ENCODE data around the gene SPATA46. TPM values are rescaled to one million over a fixed set of nuclear protein-coding genes. Genes with fewer than 3 reads are reported as not detected.
A peak's percentile ranks its signal among the peaks of the same experiment; 100 is the strongest.
"Not testable (repeated sequence)": the region's sequence is repeated elsewhere in the genome, so short reads cannot be mapped to it uniquely, and the experiment has no call there.

SPATA46 gene
- total RNA-seq, 4 donors from 2014 or later: not detected

DNA sequence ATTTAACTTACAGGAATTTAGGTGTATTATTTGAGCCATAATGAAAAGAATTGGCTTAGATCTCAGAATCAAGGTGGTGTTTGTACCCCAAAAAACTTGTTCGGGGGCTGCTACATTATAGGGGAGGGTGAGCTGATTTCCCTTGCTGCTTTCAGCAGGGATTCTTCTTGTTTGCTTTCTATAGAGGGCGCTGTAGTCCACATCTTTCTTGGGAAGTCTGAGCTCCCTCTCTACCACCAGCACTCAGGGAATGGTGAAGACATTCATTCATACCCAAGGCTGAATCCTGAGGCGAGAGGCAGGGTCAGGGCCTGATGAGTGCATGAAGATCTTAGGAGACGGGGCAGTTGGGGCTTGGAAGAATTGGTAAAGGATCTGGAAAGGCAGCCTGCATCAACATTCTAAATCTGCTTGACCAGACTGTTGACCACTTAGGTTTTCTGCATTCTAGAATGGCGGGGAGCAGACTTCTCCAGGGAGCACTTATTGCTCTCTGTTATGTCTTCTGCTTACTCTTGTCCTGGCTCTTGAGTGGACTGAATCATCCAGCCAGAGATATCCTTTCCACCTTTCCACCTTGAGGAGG, 18.9 kb downstream of the SPATA46 start:
- Histone ChIP-seq H3K27me3 (no peaks in the 10 kb centered on the region), H3K9me3 (no peaks in the 10 kb centered on the region), H3K36me3 (no peaks in the 10 kb centered on the region), H3K27ac (no peak overlapping the region), H3K4me1 (no peaks in the 10 kb centered on the region), H3K4me3 (replicated peaks in 1 of 3) (no peak overlapping the region)
- 57 to 64% methylated on average over 4 to 5 of the region's 5 CpGs for WGBS, 2 donors
- no peak for DNase-seq
- TF ChIP-seq, protein P1, sequence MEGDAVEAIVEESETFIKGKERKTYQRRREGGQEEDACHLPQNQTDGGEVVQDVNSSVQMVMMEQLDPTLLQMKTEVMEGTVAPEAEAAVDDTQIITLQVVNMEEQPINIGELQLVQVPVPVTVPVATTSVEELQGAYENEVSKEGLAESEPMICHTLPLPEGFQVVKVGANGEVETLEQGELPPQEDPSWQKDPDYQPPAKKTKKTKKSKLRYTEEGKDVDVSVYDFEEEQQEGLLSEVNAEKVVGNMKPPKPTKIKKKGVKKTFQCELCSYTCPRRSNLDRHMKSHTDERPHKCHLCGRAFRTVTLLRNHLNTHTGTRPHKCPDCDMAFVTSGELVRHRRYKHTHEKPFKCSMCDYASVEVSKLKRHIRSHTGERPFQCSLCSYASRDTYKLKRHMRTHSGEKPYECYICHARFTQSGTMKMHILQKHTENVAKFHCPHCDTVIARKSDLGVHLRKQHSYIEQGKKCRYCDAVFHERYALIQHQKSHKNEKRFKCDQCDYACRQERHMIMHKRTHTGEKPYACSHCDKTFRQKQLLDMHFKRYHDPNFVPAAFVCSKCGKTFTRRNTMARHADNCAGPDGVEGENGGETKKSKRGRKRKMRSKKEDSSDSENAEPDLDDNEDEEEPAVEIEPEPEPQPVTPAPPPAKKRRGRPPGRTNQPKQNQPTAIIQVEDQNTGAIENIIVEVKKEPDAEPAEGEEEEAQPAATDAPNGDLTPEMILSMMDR (IDR thresholded peaks at IDR 0.05): peak in 1 of 6 experiments; percentile 17
- TF ChIP-seq POLR2A (IDR thresholded peaks at IDR 0.05): no peak
- intact Hi-C loops (cut with DNase I): no loop called here

- Histone ChIP-seq H3K4me1 (no peaks in the 10 kb centered on the region), H3K4me3 (replicated peaks in 1 of 3) (no peak overlapping the region), H3K9me3 (no peaks in the 10 kb centered on the region), H3K36me3 (no peaks in the 10 kb centered on the region), H3K27ac (no peak overlapping the region), H3K27me3 (no peaks in the 10 kb centered on the region)
- intact Hi-C loops (cut with DNase I): no loop called here
- 77 to 78% methylated on average over 5 of the region's 5 CpGs for WGBS, 2 donors
- no peak for DNase-seq
- TF ChIP-seq, protein P1 (IDR thresholded peaks at IDR 0.05): no peak
These were observed 23.0 kb downstream of the SPATA46 start for GRCh38 chr1:162353702-162354101.

DNA sequence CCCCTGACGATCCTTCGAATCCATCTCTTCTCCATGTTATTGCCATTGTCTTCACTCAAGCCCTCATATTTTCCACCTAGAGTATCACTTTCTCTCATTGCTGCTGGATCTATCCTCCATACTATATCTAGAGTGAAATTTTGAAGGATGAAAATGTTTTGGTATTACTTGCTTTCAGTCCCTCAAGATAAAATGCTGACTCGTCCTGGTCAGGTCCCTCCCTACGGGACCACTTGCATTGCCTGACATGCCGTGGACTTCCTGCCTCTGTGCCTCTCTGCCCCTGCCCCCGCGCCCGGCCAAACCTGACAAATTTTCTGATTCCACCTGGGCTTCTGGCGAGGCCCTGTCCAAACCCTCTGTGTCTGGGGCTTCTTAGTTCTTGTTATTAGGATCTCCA, 23.6 kb downstream of the SPATA46 start:
- TF ChIP-seq, protein P1 (IDR thresholded peaks at IDR 0.05): no peak
- TF ChIP-seq POLR2A (IDR thresholded peaks at IDR 0.05): no peak
- WGBS, 2 donors: 84 to 85% methylated on average over 9 of the region's 9 CpGs
- Histone ChIP-seq H3K27ac (no peak overlapping the region), H3K36me3 (no peaks in the 10 kb centered on the region), H3K4me3 (replicated peaks in 1 of 3) (no peak overlapping the region), H3K27me3 (no peaks in the 10 kb centered on the region), H3K9me3 (no peaks in the 10 kb centered on the region), H3K4me1 (no peaks in the 10 kb centered on the region)
- intact Hi-C loops (cut with DNase I): no loop called here
- DNase-seq: no peak

- intact Hi-C loops (cut with DNase I): not testable (repeated sequence)
These were observed 24.8 kb downstream of the SPATA46 start for GRCh38 chr1:162351874-162352273.

GRCh38 chr1:162351246-162351842, 25.3 kb downstream of the SPATA46 start:
- no peak for TF ChIP-seq POLR2A (IDR thresholded peaks at IDR 0.05)
- TF ChIP-seq, protein P1 (IDR thresholded peaks at IDR 0.05): no peak
- Histone ChIP-seq H3K4me1 (no peaks in the 10 kb centered on the region), H3K9me3 (no peaks in the 10 kb centered on the region), H3K36me3 (no peaks in the 10 kb centered on the region), H3K27me3 (no peaks in the 10 kb centered on the region), H3K4me3 (replicated peaks in 1 of 3) (no peak overlapping the region), H3K27ac (no peak overlapping the region)
- intact Hi-C loops (cut with DNase I): no loop called here
- no peak for DNase-seq
- 92% methylated on average over 6 of the region's 6 CpGs for WGBS, 2 donors

More at GRCh38 chr1:162351874-162352273, 24.8 kb downstream of the SPATA46 start:
- WGBS, 2 donors: 90 to 95% methylated on average over 3 of the region's 4 CpGs
- not testable (repeated sequence) for H3K36me3 ChIP-seq; H3K27me3 ChIP-seq; H3K4me1 ChIP-seq; H3K4me3 ChIP-seq (replicated peaks in 1 of 3); H3K9me3 ChIP-seq; H3K27ac ChIP-seq; DNase-seq
